Measurements from ENCODE around the gene ZCCHC14. TPM values are rescaled to one million over a fixed set of nuclear protein-coding genes. Genes with fewer than 3 reads are reported as not detected.

The ZCCHC14 gene
- total and polyA plus RNA-seq, 2 of the 13 experiments (the other 11 are each of a cell fraction or from before 2014, with no cell fraction given): 12.4 to 12.5 TPM

GRCh38 chr16:87484487-87485331 is 8.1 kb downstream of the ZCCHC14 start (continued):
- TF ChIP-seq ZNF292 (CRISPR knock-in tag; IDR thresholded peaks at IDR 0.05; ENCODE audit: borderline replicate concordance, low read depth): no peak
- TF ChIP-seq ZNF20 (CRISPR knock-in tag; IDR thresholded peaks at IDR 0.05): no peak
- no peak for TF ChIP-seq ZNF792 (CRISPR knock-in tag; IDR thresholded peaks at IDR 0.05)
- TF ChIP-seq ZNF761 (CRISPR knock-in tag; conservative IDR thresholded peaks at IDR 0.05): no peak
- no peak for TF ChIP-seq KDM5B (CRISPR knock-in tag; IDR thresholded peaks at IDR 0.05; ENCODE audit: borderline replicate concordance)
- no peak for TF ChIP-seq ZNF34 (CRISPR knock-in tag; IDR thresholded peaks at IDR 0.05; ENCODE audit: borderline replicate concordance)
- no peak for TF ChIP-seq PCBP2 (optimal IDR thresholded peaks at IDR 0.05; ENCODE audit: low read depth, low read length, poor library complexity, severe bottlenecking)
- TF ChIP-seq PTBP1 (IDR thresholded peaks at IDR 0.05; ENCODE audit: low read depth, low read length, poor library complexity, severe bottlenecking): no peak
- TF ChIP-seq ELF3 (CRISPR knock-in tag; IDR thresholded peaks at IDR 0.05): no peak
- TF ChIP-seq CCDC6 (CRISPR knock-in tag; IDR thresholded peaks at IDR 0.05): 0 out of 2 replicates have a peak, but pooled peaks have one; percentile 40
- no peak for TF ChIP-seq DR1 (CRISPR knock-in tag; IDR thresholded peaks at IDR 0.05)
- TF ChIP-seq HIVEP1 (CRISPR knock-in tag; IDR thresholded peaks at IDR 0.05): no peak
- TF ChIP-seq ZSCAN12 (CRISPR knock-in tag; IDR thresholded peaks at IDR 0.05): no peak
- no peak for TF ChIP-seq ZNF260 (CRISPR knock-in tag; IDR thresholded peaks at IDR 0.05; ENCODE audit: borderline replicate concordance, low read depth)
- no peak for TF ChIP-seq ZNF335 (CRISPR knock-in tag; IDR thresholded peaks at IDR 0.05)
- TF ChIP-seq DRAP1 (CRISPR knock-in tag; IDR thresholded peaks at IDR 0.05): no peak
- TF ChIP-seq, protein P1, sequence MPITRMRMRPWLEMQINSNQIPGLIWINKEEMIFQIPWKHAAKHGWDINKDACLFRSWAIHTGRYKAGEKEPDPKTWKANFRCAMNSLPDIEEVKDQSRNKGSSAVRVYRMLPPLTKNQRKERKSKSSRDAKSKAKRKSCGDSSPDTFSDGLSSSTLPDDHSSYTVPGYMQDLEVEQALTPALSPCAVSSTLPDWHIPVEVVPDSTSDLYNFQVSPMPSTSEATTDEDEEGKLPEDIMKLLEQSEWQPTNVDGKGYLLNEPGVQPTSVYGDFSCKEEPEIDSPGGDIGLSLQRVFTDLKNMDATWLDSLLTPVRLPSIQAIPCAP (CRISPR knock-in tag; IDR thresholded peaks at IDR 0.05; ENCODE audit: low read depth): no peak
- no peak for TF ChIP-seq MAFF (IDR thresholded peaks at IDR 0.05; ENCODE audit: low read depth, low read length)
- TF ChIP-seq ZMAT3 (CRISPR knock-in tag; conservative IDR thresholded peaks at IDR 0.05): no peak
- no peak for TF ChIP-seq ZNF660 (CRISPR knock-in tag; IDR thresholded peaks at IDR 0.05; ENCODE audit: borderline replicate concordance, low read depth)
- TF ChIP-seq ZNF772 (CRISPR knock-in tag; IDR thresholded peaks at IDR 0.05): no peak
- TF ChIP-seq PCBP1 (IDR thresholded peaks at IDR 0.05; ENCODE audit: borderline replicate concordance, low read depth, low read length): no peak
- no peak for TF ChIP-seq ZNF839 (CRISPR knock-in tag; IDR thresholded peaks at IDR 0.05; ENCODE audit: borderline replicate concordance)
- no peak for TF ChIP-seq ZC3H4 (CRISPR knock-in tag; IDR thresholded peaks at IDR 0.05; ENCODE audit: borderline replicate concordance)
- no peak for TF ChIP-seq TGIF2 (CRISPR knock-in tag; IDR thresholded peaks at IDR 0.05)
- no peak for TF ChIP-seq ATM (IDR thresholded peaks at IDR 0.05; ENCODE audit: borderline replicate concordance)
- no peak for TF ChIP-seq NONO (IDR thresholded peaks at IDR 0.05)
- no peak for TF ChIP-seq NONO (CRISPR knock-in tag; conservative IDR thresholded peaks at IDR 0.05)
- TF ChIP-seq, protein P2, sequence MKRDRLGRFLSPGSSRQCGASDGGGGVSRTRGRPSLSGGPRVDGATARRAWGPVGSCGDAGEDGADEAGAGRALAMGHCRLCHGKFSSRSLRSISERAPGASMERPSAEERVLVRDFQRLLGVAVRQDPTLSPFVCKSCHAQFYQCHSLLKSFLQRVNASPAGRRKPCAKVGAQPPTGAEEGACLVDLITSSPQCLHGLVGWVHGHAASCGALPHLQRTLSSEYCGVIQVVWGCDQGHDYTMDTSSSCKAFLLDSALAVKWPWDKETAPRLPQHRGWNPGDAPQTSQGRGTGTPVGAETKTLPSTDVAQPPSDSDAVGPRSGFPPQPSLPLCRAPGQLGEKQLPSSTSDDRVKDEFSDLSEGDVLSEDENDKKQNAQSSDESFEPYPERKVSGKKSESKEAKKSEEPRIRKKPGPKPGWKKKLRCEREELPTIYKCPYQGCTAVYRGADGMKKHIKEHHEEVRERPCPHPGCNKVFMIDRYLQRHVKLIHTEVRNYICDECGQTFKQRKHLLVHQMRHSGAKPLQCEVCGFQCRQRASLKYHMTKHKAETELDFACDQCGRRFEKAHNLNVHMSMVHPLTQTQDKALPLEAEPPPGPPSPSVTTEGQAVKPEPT (CRISPR knock-in tag; IDR thresholded peaks at IDR 0.05; ENCODE audit: low read depth): no peak
- no peak for TF ChIP-seq SYNCRIP (IDR thresholded peaks at IDR 0.05; ENCODE audit: insufficient read depth, low read depth, low read length)

Data from HepG2 (cell line).